ENCODE data around the gene MAML3.
"Not testable (repeated sequence)": the region's sequence is repeated elsewhere in the genome, so short reads cannot be mapped to it uniquely, and the experiment has no call there.

MAML3 gene

DNA sequence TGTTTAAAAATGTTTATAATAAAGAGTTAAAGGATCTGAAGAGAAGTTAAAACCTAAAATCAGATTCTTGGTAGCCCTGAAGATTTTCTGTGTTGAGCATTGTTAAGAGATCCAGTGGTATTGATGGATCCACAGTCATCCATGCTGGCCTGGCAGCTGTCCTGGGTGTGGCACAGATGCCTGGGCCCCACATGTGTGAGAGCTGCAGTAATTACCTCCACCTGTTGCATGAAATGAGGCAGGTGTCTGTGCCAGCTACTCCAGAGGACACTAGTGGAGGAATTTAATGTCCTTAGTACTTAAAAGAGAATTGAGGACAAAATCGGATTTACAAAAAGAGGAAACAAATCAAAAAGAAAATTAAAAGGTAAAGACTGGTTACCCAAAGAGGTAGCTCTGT, 444.3 kb downstream of the MAML3 start:
- H3K4me3 Mint-ChIP-seq = no peak overlapping the region
- no peaks in the 10 kb centered on the region for H3K4me1 Mint-ChIP-seq (ENCODE audit: low read depth)
- no peaks in the 10 kb centered on the region for H3K27me3 Mint-ChIP-seq (ENCODE audit: low read depth)
- H3K36me3 Mint-ChIP-seq (ENCODE audit: low read depth) = peaks cover 17% of the 10 kb centered on the region
- H3K27ac Mint-ChIP-seq = no peak overlapping the region
- H3K9me3 Mint-ChIP-seq = peaks cover 7% of the 10 kb centered on the region

DNA sequence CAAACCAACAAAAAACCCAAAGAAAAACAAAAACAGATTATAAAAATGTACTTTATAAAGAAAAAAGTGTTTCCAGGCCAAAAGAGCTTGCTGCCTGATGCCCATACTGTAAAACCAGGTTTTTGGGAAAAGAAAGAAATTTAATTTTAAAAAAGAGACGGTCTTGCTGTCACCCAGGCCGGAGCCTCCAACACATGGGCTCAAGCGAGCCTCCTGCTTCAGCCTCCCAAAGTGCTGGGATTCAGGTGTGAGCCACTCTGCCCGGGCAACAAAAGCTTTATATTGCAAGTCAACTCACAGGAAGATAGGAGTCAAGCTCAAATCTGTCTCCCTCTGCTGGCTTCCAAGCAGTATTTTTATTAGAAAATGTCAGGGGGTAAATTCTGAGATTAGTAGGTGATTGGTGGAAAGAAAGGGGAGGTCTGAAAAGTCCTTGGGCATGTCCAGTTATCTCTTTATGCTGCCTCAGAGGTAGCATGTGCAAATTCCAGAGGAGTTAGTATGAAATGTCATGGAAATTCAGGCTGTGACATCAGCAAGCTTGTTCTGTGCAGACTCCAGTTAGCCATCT, 449.0 kb downstream of the MAML3 start:
- Mint-ChIP-seq H3K27me3 (ENCODE audit: low read depth) (no peaks in the 10 kb centered on the region), H3K27ac (no peak overlapping the region), H3K36me3 (ENCODE audit: low read depth) (peaks cover 22% of the 10 kb centered on the region), H3K4me1 (ENCODE audit: low read depth) (peaks cover 2% of the 10 kb centered on the region), H3K9me3 (peaks cover 7% of the 10 kb centered on the region), H3K4me3 (no peak overlapping the region)

DNA sequence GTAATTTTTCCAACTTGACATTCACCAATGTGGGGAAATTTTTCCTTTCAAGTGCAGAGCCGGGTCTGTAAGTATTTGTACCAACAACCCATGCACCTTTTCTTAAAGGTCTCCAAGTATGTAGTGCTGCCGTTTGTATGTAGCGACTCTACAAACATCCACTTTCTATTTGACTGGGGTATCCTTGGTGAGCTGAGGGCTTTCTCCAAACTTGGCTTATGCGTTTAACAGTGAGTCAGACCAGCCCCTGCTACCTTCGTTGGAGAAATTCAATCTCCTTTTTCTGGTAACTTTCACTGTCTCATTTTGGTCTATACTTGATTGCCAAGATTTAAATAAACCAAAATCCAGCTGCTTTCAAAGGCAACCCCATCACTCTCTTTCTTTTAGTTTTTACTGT, 453.4 kb downstream of the MAML3 start:
- peaks cover 3% of the 10 kb centered on the region for H3K9me3 Mint-ChIP-seq
- H3K4me1 Mint-ChIP-seq (ENCODE audit: low read depth) = peaks cover 5% of the 10 kb centered on the region
- H3K27ac Mint-ChIP-seq = no peak overlapping the region
- peaks cover 24% of the 10 kb centered on the region for H3K36me3 Mint-ChIP-seq (ENCODE audit: low read depth)
- no peaks in the 10 kb centered on the region for H3K27me3 Mint-ChIP-seq (ENCODE audit: low read depth)
- no peak overlapping the region for H3K4me3 Mint-ChIP-seq

DNA sequence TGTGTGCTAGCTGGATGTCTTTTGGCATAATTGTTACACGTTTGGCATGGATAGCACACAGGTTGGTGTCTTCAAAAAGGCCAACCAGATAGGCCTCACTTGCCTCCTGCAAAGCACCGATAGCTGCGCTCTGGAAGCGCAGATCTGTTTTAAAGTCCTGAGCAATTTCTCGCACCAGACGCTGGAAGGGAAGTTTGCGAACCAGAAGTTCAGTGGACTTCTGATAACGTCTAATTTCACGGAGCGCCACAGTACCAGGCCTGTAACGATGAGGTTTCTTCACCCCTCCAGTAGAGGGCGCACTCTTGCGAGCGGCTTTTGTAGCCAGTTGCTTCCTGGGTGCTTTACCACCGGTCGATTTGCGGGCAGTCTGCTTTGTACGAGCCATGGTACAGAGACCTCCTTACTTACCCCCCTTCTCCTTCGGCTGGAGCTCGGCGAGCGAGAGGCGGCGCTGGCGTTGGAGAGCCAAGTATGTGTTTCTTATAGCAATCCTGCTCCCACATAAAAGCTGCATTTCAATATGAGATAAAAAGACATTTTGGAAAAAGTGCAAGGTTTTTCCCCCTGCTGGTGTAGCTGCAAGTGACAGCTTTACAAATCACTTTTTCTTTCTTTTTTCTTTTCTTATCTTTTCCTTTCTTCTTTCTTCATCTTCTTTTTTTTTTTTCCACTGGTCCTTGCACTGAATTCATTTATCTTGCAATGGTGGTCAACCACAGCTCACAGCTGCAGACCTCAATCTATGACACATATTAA, 455.6 kb downstream of the MAML3 start:
- peaks cover 12% of the 10 kb centered on the region for H3K36me3 Mint-ChIP-seq (ENCODE audit: low read depth)
- not testable (repeated sequence) for H3K9me3 Mint-ChIP-seq; H3K27me3 Mint-ChIP-seq (ENCODE audit: low read depth); H3K27ac Mint-ChIP-seq; H3K4me3 Mint-ChIP-seq; H3K4me1 Mint-ChIP-seq (ENCODE audit: low read depth)

DNA sequence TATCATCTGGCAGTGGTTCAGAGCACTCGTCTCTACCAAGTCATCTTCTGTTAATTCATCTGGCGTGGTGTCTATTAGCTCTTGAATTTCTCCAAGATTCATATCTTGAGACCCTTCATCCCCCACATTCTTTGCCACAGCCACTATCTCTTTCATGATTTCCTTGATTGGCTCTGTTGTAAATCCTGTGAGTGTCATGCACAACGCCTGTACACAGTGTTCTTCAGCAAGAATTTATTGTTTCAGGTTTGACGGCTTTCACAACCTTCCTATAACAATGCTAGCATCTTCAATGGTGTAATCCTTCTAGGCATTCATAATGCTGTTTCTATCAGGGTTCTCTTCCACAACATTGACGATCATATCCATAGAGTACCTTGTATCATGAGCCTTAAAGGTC, 457.5 kb downstream of the MAML3 start:
- Mint-ChIP-seq H3K4me3 (no peak overlapping the region), H3K9me3 (peaks cover 3% of the 10 kb centered on the region), H3K27ac (no peak overlapping the region), H3K36me3 (ENCODE audit: low read depth) (peaks cover 12% of the 10 kb centered on the region), H3K27me3 (ENCODE audit: low read depth) (no peaks in the 10 kb centered on the region), H3K4me1 (ENCODE audit: low read depth) (peaks cover 5% of the 10 kb centered on the region)

DNA sequence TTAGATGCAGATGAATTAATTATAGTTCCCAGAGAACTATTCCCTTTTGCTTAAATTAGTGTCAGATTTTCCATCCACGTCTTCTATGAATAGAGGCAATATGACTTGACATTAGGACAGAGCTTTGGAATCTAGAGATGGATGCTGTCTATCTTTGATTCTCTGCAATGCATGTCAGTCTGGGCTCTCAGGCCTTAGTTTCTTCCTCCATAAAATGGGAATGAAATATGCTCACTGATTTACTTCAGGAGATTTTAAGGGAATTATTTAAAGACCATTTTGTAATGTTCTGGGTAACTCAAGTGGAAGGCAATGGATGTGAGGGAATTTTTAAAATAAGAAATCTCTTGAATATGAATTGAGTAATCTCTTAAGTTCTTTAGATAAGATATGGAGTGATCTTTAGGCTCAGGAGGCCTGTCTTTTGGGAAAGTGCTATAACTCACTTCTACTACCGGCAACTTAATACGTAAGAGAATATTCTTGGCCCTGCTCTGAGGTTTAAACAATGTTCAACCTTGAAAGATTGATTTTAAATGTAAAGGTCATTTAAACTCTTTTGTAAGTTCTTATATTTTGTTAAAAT, 459.4 kb downstream of the MAML3 start:
- Mint-ChIP-seq H3K4me1 (ENCODE audit: low read depth) (peaks cover 4% of the 10 kb centered on the region), H3K27me3 (ENCODE audit: low read depth) (no peaks in the 10 kb centered on the region), H3K9me3 (peaks cover 3% of the 10 kb centered on the region), H3K27ac (no peak overlapping the region), H3K36me3 (ENCODE audit: low read depth) (peaks cover 13% of the 10 kb centered on the region), H3K4me3 (no peak overlapping the region)

DNA sequence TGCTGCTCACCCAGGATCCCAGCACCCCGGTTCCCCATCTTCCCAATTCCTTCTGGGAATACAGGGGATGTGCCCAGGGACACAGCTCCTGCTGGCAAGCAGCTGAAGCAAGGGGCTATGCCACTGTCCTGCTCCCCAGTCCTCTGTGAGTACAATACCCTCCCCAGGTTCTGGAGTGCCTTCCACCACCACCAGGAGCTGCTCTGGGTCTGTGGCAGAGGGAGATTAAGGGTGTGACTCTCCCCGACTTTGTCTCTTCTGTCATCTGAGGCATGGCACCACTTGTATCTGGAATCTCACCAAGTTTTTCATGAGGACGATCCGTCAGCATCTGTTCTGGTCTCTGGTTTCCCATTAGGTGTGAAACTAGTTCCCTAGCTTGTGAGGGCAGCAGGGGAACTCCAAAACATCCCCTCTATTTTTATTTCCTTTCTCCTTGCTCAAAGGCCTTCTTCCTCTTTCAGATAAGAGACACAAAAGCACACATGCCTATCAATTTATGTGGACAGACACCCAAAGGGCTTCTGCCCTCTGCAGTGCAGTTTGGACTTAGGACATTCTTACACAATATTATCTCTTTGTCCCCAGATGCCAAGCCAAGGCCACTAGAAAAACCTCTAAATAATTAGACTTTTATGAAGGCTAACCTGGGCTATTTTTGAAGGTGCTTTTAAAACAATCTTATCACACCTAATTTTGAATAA, 461.5 kb downstream of the MAML3 start:
- Mint-ChIP-seq H3K36me3 (ENCODE audit: low read depth) (peaks cover 10% of the 10 kb centered on the region), H3K27me3 (ENCODE audit: low read depth) (no peaks in the 10 kb centered on the region), H3K4me3 (no peak overlapping the region), H3K4me1 (ENCODE audit: low read depth) (peaks cover 1% of the 10 kb centered on the region), H3K9me3 (no peaks in the 10 kb centered on the region), H3K27ac (no peak overlapping the region)

DNA sequence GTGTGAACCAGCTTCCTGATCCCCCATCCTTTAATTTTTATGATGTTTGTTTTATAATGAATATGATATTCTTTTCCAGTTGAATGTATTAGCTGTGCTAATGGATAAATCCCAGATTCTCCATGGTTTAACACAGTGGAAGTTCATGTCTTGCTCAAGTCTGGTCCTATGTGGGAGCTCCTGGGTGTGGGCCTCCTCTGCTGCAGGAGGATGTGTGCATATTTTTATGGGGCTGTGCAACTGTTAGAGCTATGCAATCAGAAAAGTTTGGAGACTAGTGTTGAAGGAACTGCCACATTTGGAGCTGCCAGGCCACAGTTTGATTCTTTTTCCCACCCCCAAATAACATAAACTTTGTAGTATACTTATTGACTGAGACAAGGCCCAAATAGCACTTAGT, 463.6 kb downstream of the MAML3 start:
- peaks cover 2% of the 10 kb centered on the region for H3K4me1 Mint-ChIP-seq (ENCODE audit: low read depth)
- peaks cover under 1% of the 10 kb centered on the region for H3K9me3 Mint-ChIP-seq
- no peaks in the 10 kb centered on the region for H3K27me3 Mint-ChIP-seq (ENCODE audit: low read depth)
- no peak overlapping the region for H3K27ac Mint-ChIP-seq
- no peak overlapping the region for H3K4me3 Mint-ChIP-seq
- peaks cover 9% of the 10 kb centered on the region for H3K36me3 Mint-ChIP-seq (ENCODE audit: low read depth)

DNA sequence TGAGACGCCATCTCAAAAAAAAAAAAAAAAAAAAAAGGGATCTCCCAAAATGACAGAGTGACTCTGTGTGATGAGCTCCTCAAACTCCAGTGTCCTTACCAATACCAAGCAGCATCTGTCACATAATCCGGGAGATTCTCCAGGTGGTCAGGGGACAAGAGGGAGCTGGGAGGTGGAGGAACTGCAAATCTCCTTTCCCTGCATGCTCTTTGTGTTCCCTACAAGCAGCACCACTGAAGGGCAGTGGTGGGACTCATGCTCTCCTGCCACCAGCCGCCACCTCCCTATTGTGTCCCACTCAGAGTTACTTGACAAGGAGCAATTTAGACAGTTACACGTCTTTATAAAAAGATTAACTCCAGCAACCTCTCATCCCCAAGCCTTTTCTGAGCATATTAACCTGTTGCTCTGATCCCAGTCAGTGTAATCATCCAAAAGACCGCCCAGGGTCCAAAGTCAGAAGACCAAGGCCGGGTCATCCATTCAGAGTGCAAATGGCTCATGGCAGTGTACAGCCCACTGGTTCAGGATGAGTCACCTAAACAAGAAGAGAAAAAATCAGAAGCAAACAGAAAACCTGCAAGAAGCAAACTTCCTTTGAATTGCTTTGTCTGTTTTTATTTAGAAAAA, 464.8 kb downstream of the MAML3 start:
- H3K36me3 Mint-ChIP-seq (ENCODE audit: low read depth) = peaks cover 18% of the 10 kb centered on the region
- H3K4me3 Mint-ChIP-seq = no peak overlapping the region

DNA sequence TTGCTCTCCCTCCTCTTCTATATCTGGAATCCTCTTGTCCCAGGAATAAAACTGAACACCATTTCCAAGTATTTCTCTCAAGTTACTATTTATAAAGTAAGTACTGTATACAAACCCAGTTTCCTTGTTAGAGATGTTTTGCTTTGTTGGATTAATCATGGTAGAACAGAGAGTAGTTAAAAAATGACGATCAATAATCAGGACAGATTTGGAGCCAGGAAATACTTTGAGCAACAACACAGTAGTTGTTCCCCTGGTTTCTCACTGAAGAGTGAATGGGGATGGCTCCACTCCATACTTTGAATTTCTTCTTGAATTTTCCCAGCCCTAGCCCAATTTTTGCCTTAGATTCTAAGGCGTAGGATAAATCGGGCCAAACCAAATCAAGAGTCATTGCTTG, 467.0 kb downstream of the MAML3 start:
- Mint-ChIP-seq H3K4me1 (ENCODE audit: low read depth) (peaks cover 22% of the 10 kb centered on the region), H3K27me3 (ENCODE audit: low read depth) (no peaks in the 10 kb centered on the region), H3K27ac (no peak overlapping the region), H3K4me3 (no peak overlapping the region), H3K9me3 (peaks cover 18% of the 10 kb centered on the region), H3K36me3 (ENCODE audit: low read depth) (peaks cover 31% of the 10 kb centered on the region)

More for the DNA sequence above, 464.8 kb downstream of the MAML3 start:
- no peak overlapping the region for H3K27ac Mint-ChIP-seq
- H3K4me1 Mint-ChIP-seq (ENCODE audit: low read depth) = peaks cover 7% of the 10 kb centered on the region
- H3K9me3 Mint-ChIP-seq = peaks cover 10% of the 10 kb centered on the region
- H3K27me3 Mint-ChIP-seq (ENCODE audit: low read depth) = no peaks in the 10 kb centered on the region

DNA sequence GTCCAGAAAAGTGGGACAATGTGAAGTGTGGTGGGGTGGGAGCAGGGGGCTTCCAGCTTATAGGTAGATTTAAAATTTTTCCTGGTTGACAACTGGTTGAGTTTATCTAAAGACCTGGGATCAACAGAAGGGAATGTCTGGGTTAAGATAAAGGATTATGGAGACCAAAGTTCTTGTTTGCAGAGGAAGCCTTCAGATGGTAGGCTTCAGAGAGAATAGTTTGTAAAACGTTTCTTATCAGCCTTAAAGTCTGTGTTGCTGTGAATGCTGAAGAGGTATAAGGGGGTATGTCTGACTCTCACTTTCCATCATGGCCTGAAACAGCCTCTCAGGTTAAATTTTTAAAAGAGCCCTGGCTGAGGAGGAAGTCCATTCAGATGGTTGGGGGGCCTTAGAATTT, 467.9 kb downstream of the MAML3 start:
- Mint-ChIP-seq H3K4me1 (ENCODE audit: low read depth) (peaks cover 21% of the 10 kb centered on the region), H3K4me3 (no peak overlapping the region), H3K27ac (no peak overlapping the region), H3K27me3 (ENCODE audit: low read depth) (no peaks in the 10 kb centered on the region), H3K36me3 (ENCODE audit: low read depth) (peaks cover 31% of the 10 kb centered on the region), H3K9me3 (peaks cover 18% of the 10 kb centered on the region)

DNA sequence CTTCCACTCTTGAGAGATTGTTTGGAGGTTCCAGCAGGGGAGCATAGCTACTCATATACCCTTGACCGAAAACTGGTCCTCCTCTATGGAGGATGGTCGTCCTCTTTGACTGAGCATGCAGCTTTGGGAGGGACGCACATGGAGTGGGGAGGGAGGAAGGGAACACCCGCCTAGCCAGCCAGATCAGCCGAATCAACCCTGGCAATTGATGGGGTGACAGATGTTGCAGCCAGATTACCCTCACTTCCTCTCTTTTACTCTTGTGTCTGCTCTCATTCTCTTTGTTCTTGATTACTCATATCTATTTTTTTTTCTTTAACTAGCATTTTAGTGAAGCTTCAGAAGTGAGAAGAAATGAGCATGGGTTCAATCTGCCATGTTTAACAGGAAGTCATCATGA, 468.8 kb downstream of the MAML3 start:
- Mint-ChIP-seq H3K4me1 (ENCODE audit: low read depth) (peaks cover 21% of the 10 kb centered on the region), H3K27me3 (ENCODE audit: low read depth) (no peaks in the 10 kb centered on the region), H3K27ac (peak overlapping the region; percentile 64), H3K4me3 (no peak overlapping the region), H3K36me3 (ENCODE audit: low read depth) (peaks cover 35% of the 10 kb centered on the region), H3K9me3 (peaks cover 18% of the 10 kb centered on the region)

DNA sequence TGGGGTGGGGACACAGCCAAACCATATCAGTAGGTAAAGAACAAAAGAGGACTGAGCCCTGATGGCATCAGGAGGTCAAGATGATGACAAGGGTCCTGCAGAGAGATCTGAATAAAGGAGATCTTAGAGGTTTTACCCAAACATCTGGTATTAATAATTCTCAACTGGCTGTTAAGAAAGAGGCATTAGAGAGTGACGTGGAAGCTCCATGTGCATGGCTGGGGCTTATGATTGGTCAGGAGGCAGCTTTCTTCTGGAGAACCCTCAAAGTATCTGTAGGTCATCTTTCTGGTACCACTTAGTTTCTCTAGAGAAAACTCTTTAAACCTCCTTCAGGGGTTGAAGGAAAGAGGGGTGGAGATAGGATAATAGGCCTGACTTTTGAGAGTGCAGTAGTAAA, 469.6 kb downstream of the MAML3 start:
- Mint-ChIP-seq H3K36me3 (ENCODE audit: low read depth) (peaks cover 40% of the 10 kb centered on the region), H3K27me3 (ENCODE audit: low read depth) (no peaks in the 10 kb centered on the region), H3K4me1 (ENCODE audit: low read depth) (peaks cover 21% of the 10 kb centered on the region), H3K9me3 (peaks cover 18% of the 10 kb centered on the region), H3K27ac (no peak overlapping the region), H3K4me3 (no peak overlapping the region)

DNA sequence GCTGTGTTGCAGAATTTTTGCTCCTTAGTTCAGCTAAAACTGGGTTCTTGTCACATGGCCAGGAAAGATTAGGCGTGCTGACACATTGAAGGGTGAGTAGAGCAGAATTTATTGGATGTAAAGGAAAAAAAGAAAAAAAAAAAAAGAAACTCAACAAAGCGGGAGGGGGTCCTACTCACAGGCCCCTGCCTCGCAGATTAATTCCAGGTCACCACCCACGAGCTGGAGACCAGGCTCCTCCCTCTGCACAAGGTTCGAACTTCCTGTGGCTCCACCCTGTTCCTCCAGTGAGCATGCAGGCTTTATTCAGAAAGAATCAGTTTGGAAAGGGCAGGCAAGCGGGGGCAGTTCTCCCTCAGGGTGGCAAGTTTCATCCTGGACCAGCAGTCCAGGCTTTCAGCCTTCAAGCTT, 471.2 kb downstream of the MAML3 start:
- H3K27me3 Mint-ChIP-seq (ENCODE audit: low read depth) = no peaks in the 10 kb centered on the region
- peaks cover 18% of the 10 kb centered on the region for H3K9me3 Mint-ChIP-seq
- no peak overlapping the region for H3K4me3 Mint-ChIP-seq
- H3K4me1 Mint-ChIP-seq (ENCODE audit: low read depth) = peaks cover 21% of the 10 kb centered on the region
- no peak overlapping the region for H3K27ac Mint-ChIP-seq
- peaks cover 53% of the 10 kb centered on the region for H3K36me3 Mint-ChIP-seq (ENCODE audit: low read depth)
